ENCODE measurements around the gene MMADHC. TPM values are rescaled to one million over a fixed set of nuclear protein-coding genes. Genes with fewer than 3 reads are reported as not detected.

Gene MMADHC
- total RNA-seq, 1 experiment from 2014 or later, result 434 TPM

- DNase-seq (ENCODE audit: low spot score), result no peak
Observed at GRCh38 chr2:149556452-149556851, 31.1 kb downstream of the MMADHC start.

GRCh38 chr2:149552830-149553229 is 34.7 kb downstream of the MMADHC start:
- no peak for DNase-seq (ENCODE audit: low spot score)

DNA sequence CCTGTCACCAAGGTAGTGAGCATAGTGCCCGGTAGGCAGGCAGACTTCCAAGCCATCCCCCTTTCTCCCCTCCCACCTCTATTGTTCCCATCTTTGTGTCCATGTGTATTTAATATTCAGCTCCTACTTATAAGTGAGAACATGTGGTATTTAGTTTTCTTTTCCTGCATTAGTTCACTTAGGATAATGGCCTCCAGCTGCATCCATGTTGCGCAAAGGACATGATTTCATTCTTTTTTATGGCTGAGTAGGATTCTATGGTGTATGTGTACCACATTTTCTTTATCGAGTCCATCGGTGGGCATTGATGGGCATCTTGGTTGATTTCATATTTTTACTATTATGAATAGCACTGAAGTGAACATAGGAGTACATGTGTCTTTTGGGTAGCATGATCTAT is 35.3 kb downstream of the MMADHC start:
- no peak for DNase-seq (ENCODE audit: low spot score)

- DNase-seq (ENCODE audit: low spot score), result no peak
Observed at GRCh38 chr2:149544692-149545091, 42.9 kb downstream of the MMADHC start.

GRCh38 chr2:149543845-149544244 is 43.7 kb downstream of the MMADHC start:
- no peak for DNase-seq (ENCODE audit: low spot score)

GRCh38 chr2:149540138-149540537 is 47.4 kb downstream of the MMADHC start:
- no peak for DNase-seq (ENCODE audit: low spot score)

DNA sequence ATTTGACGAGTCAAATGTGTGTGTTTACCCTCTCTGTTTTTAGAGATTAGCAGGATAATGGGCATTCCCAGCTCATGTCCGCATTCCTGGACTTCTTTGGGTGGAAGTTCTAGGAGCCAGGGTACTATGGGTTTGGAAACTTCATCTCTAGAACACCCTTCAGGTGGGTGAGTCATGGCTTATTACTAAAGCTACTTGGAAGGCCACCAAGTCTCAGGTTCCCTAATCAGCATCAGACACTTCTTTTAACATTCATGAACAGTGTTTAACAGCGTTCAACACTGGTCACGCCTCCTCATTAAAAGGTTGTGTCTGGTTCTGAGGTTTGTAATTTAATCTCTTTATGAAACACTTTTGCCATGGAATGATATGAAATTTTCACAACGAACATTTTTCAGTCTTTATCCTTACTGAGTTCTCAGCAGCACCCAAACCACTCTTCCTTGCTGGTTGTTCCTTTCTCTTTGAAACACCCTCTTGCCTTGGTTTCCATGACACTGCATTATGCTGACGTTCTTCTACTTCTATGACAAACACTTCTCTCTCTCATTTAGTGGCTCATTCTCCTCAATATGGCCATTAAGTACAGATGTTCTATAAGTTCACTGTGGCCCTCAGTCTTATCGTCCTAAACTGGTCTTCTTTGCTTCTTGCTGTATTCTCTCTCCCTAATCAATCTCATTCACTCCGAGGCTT is 49.3 kb downstream of the MMADHC start:
- DNase-seq (ENCODE audit: low spot score), result peak; percentile 71

DNA sequence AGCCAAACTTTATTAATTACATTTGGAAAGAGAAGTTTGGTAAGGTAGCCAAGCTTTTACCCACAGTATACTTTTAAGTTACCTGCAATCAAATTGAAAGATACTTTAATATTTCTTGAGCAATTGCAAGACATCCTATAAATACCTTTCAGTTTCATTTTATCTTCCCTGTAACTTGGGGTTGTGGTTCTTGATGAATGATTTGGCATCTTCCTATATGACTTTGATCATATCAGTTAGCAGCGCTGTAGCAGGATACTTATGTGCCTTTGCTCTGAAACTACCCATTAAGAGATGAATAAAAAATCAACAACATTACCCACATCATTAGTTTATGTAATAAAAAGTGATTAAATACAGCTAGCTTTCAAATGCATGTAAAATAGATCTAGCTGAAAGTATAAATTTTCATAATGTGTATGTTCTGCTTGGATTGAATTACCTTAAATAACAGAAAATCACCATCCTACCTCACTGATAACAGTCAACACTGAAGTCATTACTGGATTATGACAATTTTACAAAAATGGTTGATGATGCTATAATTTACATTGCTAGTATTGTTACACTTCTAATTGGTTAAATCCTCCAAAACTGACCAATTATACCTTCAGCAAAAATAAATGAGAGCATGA is 50.4 kb downstream of the MMADHC start:
- no peak for DNase-seq (ENCODE audit: low spot score)

GRCh38 chr2:149536649-149537048 is 50.9 kb downstream of the MMADHC start:
- DNase-seq (ENCODE audit: low spot score), result no peak

- DNase-seq (ENCODE audit: low spot score), result no peak
Observed at GRCh38 chr2:149534674-149535073, 52.9 kb downstream of the MMADHC start.

DNA sequence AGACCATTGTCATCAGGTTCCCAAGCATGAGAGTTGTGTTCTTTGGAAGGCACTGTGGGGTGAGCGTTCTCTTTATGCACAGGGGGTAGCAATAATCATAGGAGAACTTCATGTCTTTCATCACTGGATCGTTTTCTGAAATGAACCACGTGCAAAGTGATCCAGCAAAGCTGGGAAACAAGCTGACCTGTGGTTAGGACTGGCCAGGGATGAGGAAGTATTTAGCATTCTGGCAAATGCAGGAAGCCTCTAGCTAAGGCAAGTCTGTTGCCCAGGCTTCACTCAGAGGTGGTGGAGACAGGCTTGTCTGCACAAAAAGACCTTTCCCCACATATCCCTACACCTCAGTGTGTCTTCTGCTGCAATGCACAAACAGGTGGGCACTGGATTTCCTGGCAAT is 58.6 kb downstream of the MMADHC start:
- no peak for DNase-seq (ENCODE audit: low spot score)

- DNase-seq (ENCODE audit: low spot score), result no peak
Observed at GRCh38 chr2:149527998-149528755, 59.4 kb downstream of the MMADHC start.

DNA sequence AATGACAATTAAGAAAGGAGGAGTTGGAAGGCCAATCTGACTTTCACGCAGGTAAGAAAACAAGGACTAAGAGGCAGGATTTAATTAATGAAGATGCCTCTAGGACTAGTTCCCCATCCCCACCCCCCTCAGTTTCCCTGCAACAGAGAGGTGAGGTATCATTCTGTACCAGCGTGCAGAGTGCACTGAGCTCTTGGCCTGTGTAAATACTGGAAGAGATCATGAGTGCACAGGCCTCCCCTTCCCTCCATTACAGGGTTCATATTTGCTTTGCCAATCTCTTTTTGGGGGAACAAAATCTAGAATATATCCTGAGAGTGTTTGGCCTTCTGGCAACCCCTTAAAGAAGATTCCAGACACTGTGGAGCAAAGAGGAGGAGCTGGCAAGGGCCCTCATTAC is 60.9 kb downstream of the MMADHC start:
- DNase-seq (ENCODE audit: low spot score), result no peak

DNA sequence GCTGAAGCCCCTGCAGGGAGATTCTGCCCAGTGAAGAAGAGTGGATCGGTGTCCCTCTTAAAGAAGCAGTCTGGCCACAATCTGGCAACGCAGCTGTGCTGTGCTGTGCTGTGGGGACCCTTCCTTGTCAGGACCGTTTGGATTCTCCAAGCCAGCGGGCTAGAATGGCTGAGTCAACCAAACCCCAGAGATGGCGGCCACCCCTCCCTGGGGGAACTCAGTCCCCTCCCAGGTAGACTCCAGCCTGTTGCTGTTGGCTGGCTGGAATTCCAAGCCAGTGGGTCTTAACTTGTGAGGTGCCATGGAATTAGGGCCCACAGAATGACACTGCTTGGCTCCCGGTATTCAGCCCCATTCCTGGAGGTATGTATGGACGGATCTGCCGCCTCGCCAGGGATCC is 62.3 kb downstream of the MMADHC start:
- DNase-seq (ENCODE audit: low spot score), result no peak

All from A172 (cell line).